ENCODE data around the gene SNX32. TPM values are rescaled to one million over a fixed set of nuclear protein-coding genes. Genes with fewer than 3 reads are reported as not detected.

The SNX32 gene
- total and polyA plus RNA-seq, 4 donors: 0.14 to 0.88 (median 0.64) TPM

GRCh38 chr11:65885808-65886536, 52.2 kb downstream of the SNX32 start:
- WGBS, 2 donors: 87 to 88% methylated on average over 12 of the region's 12 CpGs
- H3K4me1 ChIP-seq (ENCODE audit: control insufficient read depth in 5 of 5, insufficient read depth in 5 of 5, low read length in 5 of 5): peaks cover 5 to 33% (median 12%) of the 10 kb centered on the region in 5 donors
- no peak overlapping the region for H3K27ac ChIP-seq (ENCODE audit: low read depth in 1 of 2, low read length in 1 of 2)
- no peak for ATAC-seq (ENCODE audit: insufficient read depth, low FRiP score)
- no peak overlapping the region for H3K4me3 ChIP-seq
- TF ChIP-seq, protein P1, sequence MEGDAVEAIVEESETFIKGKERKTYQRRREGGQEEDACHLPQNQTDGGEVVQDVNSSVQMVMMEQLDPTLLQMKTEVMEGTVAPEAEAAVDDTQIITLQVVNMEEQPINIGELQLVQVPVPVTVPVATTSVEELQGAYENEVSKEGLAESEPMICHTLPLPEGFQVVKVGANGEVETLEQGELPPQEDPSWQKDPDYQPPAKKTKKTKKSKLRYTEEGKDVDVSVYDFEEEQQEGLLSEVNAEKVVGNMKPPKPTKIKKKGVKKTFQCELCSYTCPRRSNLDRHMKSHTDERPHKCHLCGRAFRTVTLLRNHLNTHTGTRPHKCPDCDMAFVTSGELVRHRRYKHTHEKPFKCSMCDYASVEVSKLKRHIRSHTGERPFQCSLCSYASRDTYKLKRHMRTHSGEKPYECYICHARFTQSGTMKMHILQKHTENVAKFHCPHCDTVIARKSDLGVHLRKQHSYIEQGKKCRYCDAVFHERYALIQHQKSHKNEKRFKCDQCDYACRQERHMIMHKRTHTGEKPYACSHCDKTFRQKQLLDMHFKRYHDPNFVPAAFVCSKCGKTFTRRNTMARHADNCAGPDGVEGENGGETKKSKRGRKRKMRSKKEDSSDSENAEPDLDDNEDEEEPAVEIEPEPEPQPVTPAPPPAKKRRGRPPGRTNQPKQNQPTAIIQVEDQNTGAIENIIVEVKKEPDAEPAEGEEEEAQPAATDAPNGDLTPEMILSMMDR (IDR thresholded peaks at IDR 0.05; ENCODE audit: control extremely low read depth, extremely low read depth): no peak
- DNase-seq: no peak
- H3K9me3 ChIP-seq (ENCODE audit: control insufficient read depth in 4 of 4, insufficient read depth in 3 of 4, low read length in 3 of 4): no peaks in the 10 kb centered on the region
- H3K36me3 ChIP-seq (ENCODE audit: control insufficient read depth in 4 of 4, insufficient read depth in 4 of 4, low read length in 4 of 4): peaks cover 7 to 30% (median 24%) of the 10 kb centered on the region in 4 donors
- no peak overlapping the region for H3K9ac ChIP-seq (ENCODE audit: insufficient read depth in 1 of 2, low read length in 2 of 2)
- no peaks in the 10 kb centered on the region for H3K27me3 ChIP-seq (ENCODE audit: control insufficient read depth in 3 of 3, insufficient read depth in 3 of 3, low read length in 2 of 3)

GRCh38 chr11:65886826-65887722, 53.3 kb downstream of the SNX32 start:
- Histone ChIP-seq H3K9me3 (ENCODE audit: control insufficient read depth in 4 of 4, insufficient read depth in 3 of 4, low read length in 3 of 4) (no peaks in the 10 kb centered on the region), H3K4me3 (no peak overlapping the region), H3K4me1 (ENCODE audit: control insufficient read depth in 5 of 5, insufficient read depth in 5 of 5, low read length in 5 of 5) (peaks cover 5 to 44% (median 12%) of the 10 kb centered on the region in 5 donors), H3K36me3 (ENCODE audit: control insufficient read depth in 4 of 4, insufficient read depth in 4 of 4, low read length in 4 of 4) (peaks cover 7 to 29% (median 24%) of the 10 kb centered on the region in 4 donors), H3K27me3 (ENCODE audit: control insufficient read depth in 3 of 3, insufficient read depth in 3 of 3, low read length in 2 of 3) (no peaks in the 10 kb centered on the region), H3K27ac (ENCODE audit: low read depth in 1 of 2, low read length in 1 of 2) (peak overlapping the region in 1 of 2 donors; percentile 95), H3K9ac (ENCODE audit: insufficient read depth in 1 of 2, low read length in 2 of 2) (peak overlapping the region; percentile 39 to 67)
- 87 to 91% methylated on average over 14 of the region's 14 CpGs for WGBS, 2 donors
- TF ChIP-seq, protein P1 (IDR thresholded peaks at IDR 0.05; ENCODE audit: control extremely low read depth, extremely low read depth): no peak
- ATAC-seq (ENCODE audit: insufficient read depth, low FRiP score): no peak
- DNase-seq: no peak

GRCh38 chr11:65887723-65888162, 54.0 kb downstream of the SNX32 start:
- H3K9ac ChIP-seq (ENCODE audit: insufficient read depth in 1 of 2, low read length in 2 of 2): peak overlapping the region; percentile 39 to 67
- no peak for ATAC-seq (ENCODE audit: insufficient read depth, low FRiP score)
- DNase-seq: no peak
- H3K36me3 ChIP-seq (ENCODE audit: control insufficient read depth in 4 of 4, insufficient read depth in 4 of 4, low read length in 4 of 4): peaks cover 7 to 23% (median 23%) of the 10 kb centered on the region in 4 donors
- H3K27me3 ChIP-seq (ENCODE audit: control insufficient read depth in 3 of 3, insufficient read depth in 3 of 3, low read length in 2 of 3): no peaks in the 10 kb centered on the region
- TF ChIP-seq, protein P1 (IDR thresholded peaks at IDR 0.05; ENCODE audit: control extremely low read depth, extremely low read depth): no peak
- peak overlapping the region; percentile 82 to 95 for H3K27ac ChIP-seq (ENCODE audit: low read depth in 1 of 2, low read length in 1 of 2)
- peak overlapping the region; percentile 67 for H3K4me3 ChIP-seq
- H3K4me1 ChIP-seq (ENCODE audit: control insufficient read depth in 5 of 5, insufficient read depth in 5 of 5, low read length in 5 of 5): peaks cover 5 to 51% (median 13%) of the 10 kb centered on the region in 5 donors
- H3K9me3 ChIP-seq (ENCODE audit: control insufficient read depth in 4 of 4, insufficient read depth in 3 of 4, low read length in 3 of 4): no peaks in the 10 kb centered on the region
- WGBS, 2 donors: 5% methylated on average over 23 of the region's 23 CpGs
